Activated CD8-positive, alpha-beta T cell treated with anti-CD3 and anti-CD28 coated beads, Interleukin-2, amount 10 ng/mL, durations not matched to agents 7 days and 5 days (primary cell): ENCODE data around the gene ZDHHC3. TPM values are rescaled to one million over a fixed set of nuclear protein-coding genes. Genes with fewer than 3 reads are reported as not detected.

ENCODE experiments used
- ATAC-seq: fragments of 150-1000 bp; cut with Tn5 transposase; one replicate; pipeline ENCODE4 v1.10.0; 2021; ENCODE audit warnings: moderate library complexity
- CTCF ChIA-PET: fragments of 350-600 bp; sonication (Branson Sonifier 250); formaldehyde crosslinking; loops from one replicate; lab custom pipeline; 2021; ENCODE audit warnings: antibody characterized with exemption; lab: Charles Lee
- POLR2A ChIA-PET: fragments of 350-600 bp; sonication (Branson Sonifier 250); formaldehyde crosslinking; loops from one replicate; lab custom pipeline; 2021; ENCODE audit warnings: antibody characterized with exemption; lab: Charles Lee
- DNase-seq: peaks from one replicate; pipeline ENCODE4 v3.0.0-alpha.2; 2020
- H3K27ac Mint-ChIP-seq: one replicate; pipeline ENCODE4 v1.8.0; 2021; ENCODE audit warnings: mild to moderate bottlenecking, mixed read lengths
- H3K27me3 Mint-ChIP-seq: one replicate; pipeline ENCODE4 v1.8.0; 2021; ENCODE audit warnings: low read depth, mixed read lengths
- H3K36me3 Mint-ChIP-seq: one replicate; pipeline ENCODE4 v1.8.0; 2021; ENCODE audit warnings: low read depth, mixed read lengths
- H3K4me1 Mint-ChIP-seq: one replicate; pipeline ENCODE4 v1.8.0; 2021; ENCODE audit warnings: low read depth, mixed read lengths
- H3K4me3 Mint-ChIP-seq: one replicate; pipeline ENCODE4 v1.8.0; 2021; ENCODE audit warnings: mild to moderate bottlenecking, mixed read lengths
- H3K9me3 Mint-ChIP-seq: one replicate; pipeline ENCODE4 v1.8.0; 2022; ENCODE audit warnings: mixed read lengths; ENCODE audit not compliant: insufficient read depth
- total RNA-seq, 2 experiments: library from RNA; stranded (reverse); gene quantifications; one replicate each; pipeline ENCODE4 v1.2.3, GENCODE V29; 2021

ZDHHC3 gene
- total RNA-seq = 10 to 100 TPM; 62.3 to 71.3 TPM

GRCh38 chr3:44976002-44976815, at the start of gene ZDHHC3, which contains the start of gene EXOSC7:
ZDHHC3 (minus strand) TSS chr3:44976174; CDS start chr3:44959436, 16,738 bp downstream.
EXOSC7 (plus strand) TSS chr3:44976244; CDS start chr3:44976278, 34 bp downstream.
- ChIA-PET CTCF (interaction anchor here (1.0 to 5.6 kb wide), 9 partner anchors 9 to 65 kb away, joined by 3 to 38 read pairs (median 7); no protein-coding TSS in a partner anchor), POLR2A (interaction anchor here (0.6 to 2.7 kb wide), 9 partner anchors 9 to 466 kb away, joined by 3 to 20 read pairs (median 5); partner anchors contain the start of genes KIAA1143 and KIF15)
- Mint-ChIP-seq H3K9me3 (no peaks in the 10 kb centered on the region), H3K27me3 (no peaks in the 10 kb centered on the region), H3K4me1 (peaks cover 62% of the 10 kb centered on the region), H3K36me3 (peaks cover 37% of the 10 kb centered on the region), H3K4me3 (peak within 1 kb of the TSS; percentile 97), H3K27ac (peak within 1 kb of the TSS; percentile 96)
- DNase-seq = peak; percentile 90
- ATAC-seq = peak; percentile 93

- H3K4me3 Mint-ChIP-seq = no peak overlapping the region
- no peak overlapping the region for H3K27ac Mint-ChIP-seq
- DNase-seq = no peak
- H3K36me3 Mint-ChIP-seq = no peaks in the 10 kb centered on the region
- H3K27me3 Mint-ChIP-seq = peaks cover 3% of the 10 kb centered on the region
- peaks cover 13% of the 10 kb centered on the region for H3K4me1 Mint-ChIP-seq
- CTCF ChIA-PET = no interaction called here
- POLR2A ChIA-PET = interaction anchor here (0.7 kb wide), 1 partner anchor 24 kb away, joined by 3 read pairs; no protein-coding TSS in a partner anchor
- H3K9me3 Mint-ChIP-seq = no peaks in the 10 kb centered on the region
- no peak for ATAC-seq
Measured at GRCh38 chr3:45024542-45025255, 48.7 kb upstream of the ZDHHC3 start.

GRCh38 chr3:45023675-45024074, 47.7 kb upstream of the ZDHHC3 start:
- no peak overlapping the region for H3K4me3 Mint-ChIP-seq
- no peaks in the 10 kb centered on the region for H3K9me3 Mint-ChIP-seq
- H3K36me3 Mint-ChIP-seq = peaks cover under 1% of the 10 kb centered on the region
- no peak overlapping the region for H3K27ac Mint-ChIP-seq
- H3K4me1 Mint-ChIP-seq = peaks cover 16% of the 10 kb centered on the region
- DNase-seq (no peak), ATAC-seq (no peak)
- H3K27me3 Mint-ChIP-seq = peaks cover 3% of the 10 kb centered on the region
- POLR2A ChIA-PET = no interaction called here
- CTCF ChIA-PET = no interaction called here

GRCh38 chr3:45021524-45022297, 45.7 kb upstream of the ZDHHC3 start:
- Mint-ChIP-seq H3K4me3 (no peak overlapping the region), H3K4me1 (peaks cover 22% of the 10 kb centered on the region), H3K36me3 (peaks cover 2% of the 10 kb centered on the region), H3K9me3 (no peaks in the 10 kb centered on the region), H3K27ac (no peak overlapping the region), H3K27me3 (no peaks in the 10 kb centered on the region)
- ATAC-seq (no peak), DNase-seq (no peak)
- POLR2A ChIA-PET = no interaction called here
- CTCF ChIA-PET = interaction anchor here (1.4 to 2.0 kb wide), 2 partner anchors 16 to 19 kb away, joined by 8 to 10 read pairs; no protein-coding TSS in a partner anchor

- H3K27ac Mint-ChIP-seq = peak overlapping the region; percentile 73
- peaks cover 7% of the 10 kb centered on the region for H3K36me3 Mint-ChIP-seq
- peaks cover 22% of the 10 kb centered on the region for H3K4me1 Mint-ChIP-seq
- ChIA-PET POLR2A (interaction anchor here (0.6 kb wide), 1 partner anchor 43 kb away, joined by 3 read pairs; no protein-coding TSS in a partner anchor), CTCF (interaction anchor here (1.4 to 2.0 kb wide), 2 partner anchors 17 to 21 kb away, joined by 8 to 10 read pairs; no protein-coding TSS in a partner anchor)
- DNase-seq (peak; percentile 48), ATAC-seq (peak; percentile 58)
- H3K9me3 Mint-ChIP-seq = no peaks in the 10 kb centered on the region
- H3K4me3 Mint-ChIP-seq = no peak overlapping the region
- no peaks in the 10 kb centered on the region for H3K27me3 Mint-ChIP-seq
Measured at GRCh38 chr3:45020534-45020933, 44.6 kb upstream of the ZDHHC3 start.

GRCh38 chr3:45017821-45018220, 41.8 kb upstream of the ZDHHC3 start:
- H3K27ac Mint-ChIP-seq = no peak overlapping the region
- CTCF ChIA-PET = interaction anchor here (0.8 to 1.2 kb wide), 3 partner anchors 19 to 29 kb away, joined by 3 read pairs; no protein-coding TSS in a partner anchor

GRCh38 chr3:45016916-45017315, 40.9 kb upstream of the ZDHHC3 start:
- Mint-ChIP-seq H3K9me3 (no peaks in the 10 kb centered on the region), H3K4me3 (no peak overlapping the region), H3K27me3 (no peaks in the 10 kb centered on the region), H3K4me1 (peaks cover 22% of the 10 kb centered on the region), H3K36me3 (peaks cover 26% of the 10 kb centered on the region), H3K27ac (no peak overlapping the region)
- DNase-seq = no peak
- ATAC-seq = no peak
- POLR2A ChIA-PET = no interaction called here
- CTCF ChIA-PET = interaction anchor here (1.0 to 1.2 kb wide), 3 partner anchors 15 to 28 kb away, joined by 3 read pairs; no protein-coding TSS in a partner anchor

More at GRCh38 chr3:45017821-45018220, 41.8 kb upstream of the ZDHHC3 start:
- DNase-seq = no peak
- H3K27me3 Mint-ChIP-seq = no peaks in the 10 kb centered on the region
- H3K4me1 Mint-ChIP-seq = peaks cover 22% of the 10 kb centered on the region
- no peak for ATAC-seq
- POLR2A ChIA-PET = no interaction called here
- H3K4me3 Mint-ChIP-seq = no peak overlapping the region
- peaks cover 20% of the 10 kb centered on the region for H3K36me3 Mint-ChIP-seq
- no peaks in the 10 kb centered on the region for H3K9me3 Mint-ChIP-seq

GRCh38 chr3:45012577-45012976, 36.6 kb upstream of the ZDHHC3 start:
- DNase-seq (no peak), ATAC-seq (no peak)
- H3K36me3 Mint-ChIP-seq = peaks cover 43% of the 10 kb centered on the region
- no peaks in the 10 kb centered on the region for H3K9me3 Mint-ChIP-seq
- H3K27ac Mint-ChIP-seq = no peak overlapping the region
- no peak overlapping the region for H3K4me3 Mint-ChIP-seq
- no peaks in the 10 kb centered on the region for H3K4me1 Mint-ChIP-seq
- H3K27me3 Mint-ChIP-seq = no peaks in the 10 kb centered on the region
- POLR2A ChIA-PET = no interaction called here
- CTCF ChIA-PET = interaction anchor here (1.4 kb wide), 1 partner anchor 21 kb away, joined by 5 read pairs; no protein-coding TSS in a partner anchor

- ATAC-seq (no peak), DNase-seq (no peak)
- H3K27me3 Mint-ChIP-seq = no peaks in the 10 kb centered on the region
- peaks cover 3% of the 10 kb centered on the region for H3K4me1 Mint-ChIP-seq
- POLR2A ChIA-PET = no interaction called here
- H3K4me3 Mint-ChIP-seq = no peak overlapping the region
- H3K27ac Mint-ChIP-seq = peak overlapping the region; percentile 14
- CTCF ChIA-PET = interaction anchor here (1.0 to 1.4 kb wide), 2 partner anchors 20 to 26 kb away, joined by 3 to 5 read pairs; no protein-coding TSS in a partner anchor
- no peaks in the 10 kb centered on the region for H3K9me3 Mint-ChIP-seq
- H3K36me3 Mint-ChIP-seq = peaks cover 49% of the 10 kb centered on the region
Measured at GRCh38 chr3:45011756-45012508, 36.0 kb upstream of the ZDHHC3 start.

- CTCF ChIA-PET = interaction anchor here (0.8 to 1.0 kb wide), 2 partner anchors 19 to 27 kb away, joined by 3 read pairs; no protein-coding TSS in a partner anchor
- H3K36me3 Mint-ChIP-seq = peaks cover 46% of the 10 kb centered on the region
Measured at GRCh38 chr3:45010811-45011333, 34.9 kb upstream of the ZDHHC3 start.

More at GRCh38 chr3:45010811-45011333, 34.9 kb upstream of the ZDHHC3 start:
- DNase-seq (no peak), ATAC-seq (no peak)
- Mint-ChIP-seq H3K4me1 (peaks cover 5% of the 10 kb centered on the region), H3K27me3 (no peaks in the 10 kb centered on the region), H3K9me3 (no peaks in the 10 kb centered on the region), H3K4me3 (no peak overlapping the region), H3K27ac (peak overlapping the region; percentile 48)
- POLR2A ChIA-PET = no interaction called here
